ENCODE results near the gene TTC21A. TPM values are rescaled to one million over a fixed set of nuclear protein-coding genes. Genes with fewer than 3 reads are reported as not detected.

TTC21A gene
- total RNA-seq, 1 experiment from 2014 or later, result 1.2 TPM

DNA sequence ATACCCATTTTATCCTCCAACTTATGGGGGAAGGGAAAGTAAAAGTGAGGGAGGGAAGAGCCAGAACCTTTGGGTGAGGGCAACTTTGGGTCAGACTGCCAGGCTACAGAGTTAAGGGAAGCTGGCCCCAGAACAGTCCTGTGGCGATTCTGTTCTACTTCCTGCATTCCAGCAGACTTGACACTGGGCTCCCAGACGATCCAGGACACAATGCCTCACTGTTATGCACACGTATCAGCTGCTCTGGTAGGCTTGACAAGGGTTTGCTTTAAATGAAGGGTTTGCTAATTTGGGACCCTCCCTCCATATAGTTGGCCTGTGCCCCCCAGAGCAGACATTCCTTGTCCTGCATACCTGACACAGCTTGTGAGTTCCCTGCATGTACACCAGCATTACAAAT, 10.7 kb upstream of the TTC21A start:
- no peak overlapping the region for H3K9ac ChIP-seq (ENCODE audit: low read length)
- intact Hi-C loops (cut with micrococcal nuclease), result no loop called here
- DNase-seq (no peak), ATAC-seq (no peak)
- no peaks in the 10 kb centered on the region for H3F3A ChIP-seq (ENCODE audit: low read length, unreplicated experiment)
- H3K9me3 ChIP-seq (ENCODE audit: low read length), result no peaks in the 10 kb centered on the region
- peaks cover 45% of the 10 kb centered on the region for H3K36me3 ChIP-seq (ENCODE audit: low read depth, low read length)
- ChIA-PET POLR2A (ENCODE audit: unreplicated experiment) (no interaction called here), CTCF (no interaction called here)
- no peaks in the 10 kb centered on the region for H3K9me2 ChIP-seq (replicated peaks; ENCODE audit: low read length)
- H3K4me1 ChIP-seq (ENCODE audit: insufficient read depth, low read length), result no peaks in the 10 kb centered on the region
- TSS peak; percentile 13 for BruUV-seq (replicated peaks)
- H2AFZ ChIP-seq (ENCODE audit: low read length), result no peak overlapping the region
- H3K79me2 ChIP-seq (ENCODE audit: low read length), result no peaks in the 10 kb centered on the region
- H3K27ac ChIP-seq (ENCODE audit: low read length), result no peak overlapping the region
- TF ChIP-seq, protein P1, sequence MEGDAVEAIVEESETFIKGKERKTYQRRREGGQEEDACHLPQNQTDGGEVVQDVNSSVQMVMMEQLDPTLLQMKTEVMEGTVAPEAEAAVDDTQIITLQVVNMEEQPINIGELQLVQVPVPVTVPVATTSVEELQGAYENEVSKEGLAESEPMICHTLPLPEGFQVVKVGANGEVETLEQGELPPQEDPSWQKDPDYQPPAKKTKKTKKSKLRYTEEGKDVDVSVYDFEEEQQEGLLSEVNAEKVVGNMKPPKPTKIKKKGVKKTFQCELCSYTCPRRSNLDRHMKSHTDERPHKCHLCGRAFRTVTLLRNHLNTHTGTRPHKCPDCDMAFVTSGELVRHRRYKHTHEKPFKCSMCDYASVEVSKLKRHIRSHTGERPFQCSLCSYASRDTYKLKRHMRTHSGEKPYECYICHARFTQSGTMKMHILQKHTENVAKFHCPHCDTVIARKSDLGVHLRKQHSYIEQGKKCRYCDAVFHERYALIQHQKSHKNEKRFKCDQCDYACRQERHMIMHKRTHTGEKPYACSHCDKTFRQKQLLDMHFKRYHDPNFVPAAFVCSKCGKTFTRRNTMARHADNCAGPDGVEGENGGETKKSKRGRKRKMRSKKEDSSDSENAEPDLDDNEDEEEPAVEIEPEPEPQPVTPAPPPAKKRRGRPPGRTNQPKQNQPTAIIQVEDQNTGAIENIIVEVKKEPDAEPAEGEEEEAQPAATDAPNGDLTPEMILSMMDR (conservative IDR thresholded peaks at IDR 0.05; ENCODE audit: low read depth, low read length), result no peak
- TF ChIP-seq EZH2 (IDR thresholded peaks at IDR 0.05; ENCODE audit: low read length, unreplicated experiment) (no peak), EZH2phosphoT487 (IDR thresholded peaks at IDR 0.05; ENCODE audit: borderline replicate concordance, low read length) (no peak)
- H3K27me3 ChIP-seq (ENCODE audit: low read length), result no peaks in the 10 kb centered on the region
- H3K4me2 ChIP-seq (ENCODE audit: low read length), result no peak overlapping the region
- no peak overlapping the region for H3K4me3 ChIP-seq (ENCODE audit: low read length)
- H4K20me1 ChIP-seq (ENCODE audit: low read length), result 0 out of 2 replicates have a peak, but pooled peaks cover 4% of the 10 kb centered on the region

DNA sequence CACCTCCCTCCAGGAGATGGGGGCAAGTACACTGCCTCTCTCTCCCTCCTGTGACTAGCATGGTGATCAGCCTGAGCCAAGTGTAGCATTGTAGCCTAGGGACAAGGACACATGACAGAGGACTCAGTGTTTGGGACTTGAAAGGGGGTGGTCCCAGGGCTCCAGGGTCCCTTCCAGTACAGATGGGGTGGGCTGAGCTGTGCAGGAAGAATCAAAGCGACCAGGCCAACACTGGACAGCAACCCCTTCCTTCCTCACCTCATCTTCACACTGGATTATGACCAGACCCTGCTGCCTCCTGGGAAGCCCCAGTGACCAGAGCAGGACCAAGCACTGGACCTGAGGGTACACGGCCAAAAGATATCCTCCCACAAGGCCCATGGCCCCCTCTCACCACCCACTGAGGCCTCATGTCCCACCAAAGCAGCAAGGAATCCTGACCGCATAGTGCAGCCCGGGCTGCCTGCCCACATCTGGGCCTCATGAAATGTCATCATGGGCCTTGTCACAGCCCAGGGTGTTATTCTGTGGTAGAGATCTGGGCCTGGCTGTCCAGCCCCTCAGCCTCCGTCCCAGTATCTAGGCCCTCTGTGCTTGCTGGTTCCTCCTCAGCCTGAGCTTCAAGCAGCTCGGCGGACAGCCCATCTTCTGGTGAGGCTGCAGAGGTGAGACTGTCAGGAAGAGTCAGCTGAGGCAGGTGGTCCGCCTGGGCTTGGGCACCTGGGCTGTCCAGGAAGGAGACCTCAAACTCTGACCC, 9.6 kb upstream of the TTC21A start:
- no peaks in the 10 kb centered on the region for H3K9me3 ChIP-seq (ENCODE audit: low read length)
- no peaks in the 10 kb centered on the region for H3K9me2 ChIP-seq (replicated peaks; ENCODE audit: low read length)
- ATAC-seq (no peak), DNase-seq (no peak)
- no peak overlapping the region for H3K9ac ChIP-seq (ENCODE audit: low read length)
- no peaks in the 10 kb centered on the region for H3K27me3 ChIP-seq (ENCODE audit: low read length)
- ChIA-PET CTCF (no interaction called here), POLR2A (ENCODE audit: unreplicated experiment) (no interaction called here)
- intact Hi-C loops (cut with micrococcal nuclease), result no loop called here
- H3K27ac ChIP-seq (ENCODE audit: low read length), result no peak overlapping the region
- BruUV-seq (replicated peaks), result no TSS peak
- TF ChIP-seq EZH2phosphoT487 (IDR thresholded peaks at IDR 0.05; ENCODE audit: borderline replicate concordance, low read length), result no peak
- no peak for TF ChIP-seq EZH2 (IDR thresholded peaks at IDR 0.05; ENCODE audit: low read length, unreplicated experiment)
- TF ChIP-seq, protein P1 (conservative IDR thresholded peaks at IDR 0.05; ENCODE audit: low read depth, low read length), result no peak
- H3K4me1 ChIP-seq (ENCODE audit: insufficient read depth, low read length), result no peaks in the 10 kb centered on the region
- H3F3A ChIP-seq (ENCODE audit: low read length, unreplicated experiment), result no peaks in the 10 kb centered on the region
- H3K36me3 ChIP-seq (ENCODE audit: low read depth, low read length), result peaks cover 38% of the 10 kb centered on the region
- H2AFZ ChIP-seq (ENCODE audit: low read length), result no peak overlapping the region
- H3K4me2 ChIP-seq (ENCODE audit: low read length), result no peak overlapping the region
- 0 out of 2 replicates have a peak, but pooled peaks cover 4% of the 10 kb centered on the region for H4K20me1 ChIP-seq (ENCODE audit: low read length)
- H3K4me3 ChIP-seq (ENCODE audit: low read length), result no peak overlapping the region
- H3K79me2 ChIP-seq (ENCODE audit: low read length), result 0 out of 2 replicates have a peak, but pooled peaks cover under 1% of the 10 kb centered on the region

DNA sequence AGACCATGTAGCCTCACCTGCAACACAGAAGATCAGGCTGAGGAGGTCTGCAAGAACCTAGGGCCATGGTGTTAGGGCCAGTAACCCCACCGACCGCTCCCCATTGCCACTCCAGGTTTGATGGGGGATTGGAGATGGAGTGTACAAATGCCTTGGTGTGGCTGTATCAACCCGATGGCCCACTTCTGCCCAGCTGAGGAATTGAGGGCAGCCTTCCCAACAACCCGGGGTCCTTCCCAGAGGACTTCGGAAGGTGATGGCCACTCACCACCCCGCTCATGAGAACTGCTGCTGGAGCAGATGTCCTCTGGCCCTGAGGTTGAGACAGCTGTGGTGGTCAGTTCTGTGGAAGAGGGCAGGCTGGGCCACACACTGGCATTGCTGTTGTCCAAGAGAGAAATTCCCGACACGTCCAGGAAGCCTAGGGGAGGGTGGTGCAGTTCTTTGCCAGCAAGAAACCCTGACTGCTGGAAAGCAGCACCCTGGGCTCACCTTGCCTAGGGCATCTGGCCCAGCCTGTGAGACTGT, 8.9 kb upstream of the TTC21A start:
- intact Hi-C loops (cut with micrococcal nuclease), result no loop called here
- Histone ChIP-seq H3K9me2 (replicated peaks; ENCODE audit: low read length) (no peaks in the 10 kb centered on the region), H2AFZ (ENCODE audit: low read length) (no peak overlapping the region), H3K36me3 (ENCODE audit: low read depth, low read length) (peaks cover 35% of the 10 kb centered on the region), H3K27ac (ENCODE audit: low read length) (no peak overlapping the region), H3K4me3 (ENCODE audit: low read length) (no peak overlapping the region), H3F3A (ENCODE audit: low read length, unreplicated experiment) (no peaks in the 10 kb centered on the region), H3K9ac (ENCODE audit: low read length) (no peak overlapping the region), H3K4me2 (ENCODE audit: low read length) (no peak overlapping the region), H3K27me3 (ENCODE audit: low read length) (no peaks in the 10 kb centered on the region), H3K9me3 (ENCODE audit: low read length) (no peaks in the 10 kb centered on the region), H4K20me1 (ENCODE audit: low read length) (0 out of 2 replicates have a peak, but pooled peaks cover 4% of the 10 kb centered on the region), H3K79me2 (ENCODE audit: low read length) (0 out of 2 replicates have a peak, but pooled peaks cover 6% of the 10 kb centered on the region), H3K4me1 (ENCODE audit: insufficient read depth, low read length) (no peaks in the 10 kb centered on the region)
- no peak for ATAC-seq
- TF ChIP-seq, protein P1 (conservative IDR thresholded peaks at IDR 0.05; ENCODE audit: low read depth, low read length), result no peak
- TF ChIP-seq EZH2 (IDR thresholded peaks at IDR 0.05; ENCODE audit: low read length, unreplicated experiment) (no peak), EZH2phosphoT487 (IDR thresholded peaks at IDR 0.05; ENCODE audit: borderline replicate concordance, low read length) (no peak)
- DNase-seq, result no peak
- no TSS peak for BruUV-seq (replicated peaks)
- ChIA-PET POLR2A (ENCODE audit: unreplicated experiment) (no interaction called here), CTCF (no interaction called here)
